Measurements from ENCODE around the gene SCGB2A2. TPM values are rescaled to one million over a fixed set of nuclear protein-coding genes. Genes with fewer than 3 reads are reported as not detected.

The SCGB2A2 gene
- total and polyA plus RNA-seq, 10 of the 15 experiments (the other 5 are each of a cell fraction or from before 2014, with no cell fraction given) = not detected

DNA sequence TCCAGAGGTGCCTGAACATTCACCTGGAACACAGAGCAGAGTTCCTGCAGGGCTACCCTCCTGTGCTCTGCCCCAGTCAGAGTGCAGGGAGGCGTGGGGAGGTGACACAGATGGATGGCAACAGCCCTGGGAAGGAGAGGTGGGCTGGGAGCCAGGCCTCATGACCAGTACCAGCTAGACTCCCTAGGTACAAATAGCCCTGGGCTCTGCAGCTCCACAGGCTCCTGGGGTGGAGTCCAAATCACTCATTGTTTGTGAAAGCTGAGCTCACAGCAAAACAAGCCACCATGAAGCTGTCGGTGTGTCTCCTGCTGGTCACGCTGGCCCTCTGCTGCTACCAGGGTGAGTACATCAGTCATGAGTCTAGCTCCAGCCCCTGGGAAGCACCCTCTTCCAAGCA, 27.9 kb upstream of the SCGB2A2 start, which contains the start of gene SCGB1D2 (continued):
- TF ChIP-seq NKRF (conservative IDR thresholded peaks at IDR 0.05) (no peak), YY1 (IDR thresholded peaks at IDR 0.05; ENCODE audit: low read depth, low read length) (no peak)
- TF ChIP-seq, protein P1, sequence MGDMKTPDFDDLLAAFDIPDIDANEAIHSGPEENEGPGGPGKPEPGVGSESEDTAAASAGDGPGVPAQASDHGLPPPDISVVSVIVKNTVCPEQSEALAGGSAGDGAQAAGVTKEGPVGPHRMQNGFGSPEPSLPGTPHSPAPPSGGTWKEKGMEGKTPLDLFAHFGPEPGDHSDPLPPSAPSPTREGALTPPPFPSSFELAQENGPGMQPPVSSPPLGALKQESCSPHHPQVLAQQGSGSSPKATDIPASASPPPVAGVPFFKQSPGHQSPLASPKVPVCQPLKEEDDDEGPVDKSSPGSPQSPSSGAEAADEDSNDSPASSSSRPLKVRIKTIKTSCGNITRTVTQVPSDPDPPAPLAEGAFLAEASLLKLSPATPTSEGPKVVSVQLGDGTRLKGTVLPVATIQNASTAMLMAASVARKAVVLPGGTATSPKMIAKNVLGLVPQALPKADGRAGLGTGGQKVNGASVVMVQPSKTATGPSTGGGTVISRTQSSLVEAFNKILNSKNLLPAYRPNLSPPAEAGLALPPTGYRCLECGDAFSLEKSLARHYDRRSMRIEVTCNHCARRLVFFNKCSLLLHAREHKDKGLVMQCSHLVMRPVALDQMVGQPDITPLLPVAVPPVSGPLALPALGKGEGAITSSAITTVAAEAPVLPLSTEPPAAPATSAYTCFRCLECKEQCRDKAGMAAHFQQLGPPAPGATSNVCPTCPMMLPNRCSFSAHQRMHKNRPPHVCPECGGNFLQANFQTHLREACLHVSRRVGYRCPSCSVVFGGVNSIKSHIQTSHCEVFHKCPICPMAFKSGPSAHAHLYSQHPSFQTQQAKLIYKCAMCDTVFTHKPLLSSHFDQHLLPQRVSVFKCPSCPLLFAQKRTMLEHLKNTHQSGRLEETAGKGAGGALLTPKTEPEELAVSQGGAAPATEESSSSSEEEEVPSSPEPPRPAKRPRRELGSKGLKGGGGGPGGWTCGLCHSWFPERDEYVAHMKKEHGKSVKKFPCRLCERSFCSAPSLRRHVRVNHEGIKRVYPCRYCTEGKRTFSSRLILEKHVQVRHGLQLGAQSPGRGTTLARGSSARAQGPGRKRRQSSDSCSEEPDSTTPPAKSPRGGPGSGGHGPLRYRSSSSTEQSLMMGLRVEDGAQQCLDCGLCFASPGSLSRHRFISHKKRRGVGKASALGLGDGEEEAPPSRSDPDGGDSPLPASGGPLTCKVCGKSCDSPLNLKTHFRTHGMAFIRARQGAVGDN (IDR thresholded peaks at IDR 0.05) = no peak

DNA sequence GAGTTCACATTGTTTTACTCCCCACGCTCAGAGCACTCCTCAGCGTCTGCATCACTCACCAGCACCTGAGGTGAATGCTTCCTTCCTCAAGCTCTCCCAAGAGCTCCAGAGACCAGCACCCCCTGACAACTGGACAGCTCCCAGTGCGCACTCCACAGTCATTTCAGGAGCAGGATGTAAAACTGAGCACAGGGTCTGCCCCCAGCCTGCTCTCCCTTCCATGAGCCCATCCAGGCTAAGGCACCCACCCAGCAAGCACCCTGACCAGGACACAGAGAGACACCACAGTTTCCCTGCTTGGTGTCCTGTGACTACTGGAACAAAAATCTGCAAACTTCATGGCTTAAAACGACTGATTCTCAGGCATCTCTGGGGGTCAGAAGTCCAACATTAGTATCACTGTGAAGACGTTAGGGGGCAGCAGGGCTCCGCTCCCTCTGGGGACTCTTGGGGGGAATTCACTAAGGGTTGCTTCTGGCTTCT, 24.6 kb upstream of the SCGB2A2 start:
- Histone ChIP-seq H3K27ac (ENCODE audit: control insufficient read depth, insufficient read depth) (no peak overlapping the region), H3K79me2 (ENCODE audit: control insufficient read depth, insufficient read depth, low read length) (no peaks in the 10 kb centered on the region), H3K27me3 (replicated peaks in 1 of 2; ENCODE audit: control insufficient read depth in 2 of 2, insufficient read depth in 2 of 2, low read length in 1 of 2) (no peaks in the 10 kb centered on the region; a peak in 2 of 4 replicates), H2AFZ (ENCODE audit: control insufficient read depth, low read depth, low read length) (no peak overlapping the region), H3K4me1 (ENCODE audit: control insufficient read depth, insufficient read depth, low read length) (no peaks in the 10 kb centered on the region), H3K36me3 (ENCODE audit: control insufficient read depth in 2 of 2, insufficient read depth in 2 of 2, low read length in 1 of 2) (no peaks in the 10 kb centered on the region), H3K9me3 (replicated peaks; ENCODE audit: control insufficient read depth, insufficient read depth, low read length) (no peaks in the 10 kb centered on the region; the same call in 2 of the 3 replicates), H3K4me3 (no peak overlapping the region), H3K4me2 (ENCODE audit: control insufficient read depth, insufficient read depth) (no peak overlapping the region), H3K9ac (ENCODE audit: control insufficient read depth, insufficient read depth, low read length) (no peak overlapping the region), H4K20me1 (ENCODE audit: control insufficient read depth, insufficient read depth) (no peaks in the 10 kb centered on the region)
- SMC1A ChIA-PET (ENCODE audit: uncharacterized antibody, unreplicated experiment) = no interaction called here
- in situ Hi-C loops (cut with MboI) = no loop called here
- DNase-seq (ENCODE audit: low read depth, low spot score) (no peak), FAIRE-seq (no peak), ATAC-seq (peak; percentile 82)
- CTCF ChIA-PET = interaction anchor here (1.4 kb wide), 1 partner anchor 69 kb away, joined by 3 read pairs; no protein-coding TSS in a partner anchor
- 5% methylated on average over 6 of the region's 6 CpGs for WGBS (ENCODE audit: insufficient coverage, insufficient replicate concordance, low lambda C conversion rate, missing lambda C conversion rate)
- POLR2A ChIA-PET = no interaction called here
- intact Hi-C loops (cut with micrococcal nuclease; ENCODE audit: unreplicated experiment) = loop anchor here (1.0 kb wide), 2 partner anchors 66 to 133 kb away; no protein-coding TSS in a partner anchor
- BruUV-seq (replicated peaks) = no TSS peak
- RAD21 ChIA-PET (ENCODE audit: unreplicated experiment) = no interaction called here
- TF ChIP-seq SMC3 (IDR thresholded peaks at IDR 0.05; ENCODE audit: borderline replicate concordance, low read length) = peak; percentile 13; the same call in 1 of the 2 replicates
- peak; percentile 44; the same call in 1 of the 2 replicates for TF ChIP-seq RAD21 (IDR thresholded peaks at IDR 0.05; ENCODE audit: insufficient read depth, low read depth, low read length)
- TF ChIP-seq, protein P2, sequence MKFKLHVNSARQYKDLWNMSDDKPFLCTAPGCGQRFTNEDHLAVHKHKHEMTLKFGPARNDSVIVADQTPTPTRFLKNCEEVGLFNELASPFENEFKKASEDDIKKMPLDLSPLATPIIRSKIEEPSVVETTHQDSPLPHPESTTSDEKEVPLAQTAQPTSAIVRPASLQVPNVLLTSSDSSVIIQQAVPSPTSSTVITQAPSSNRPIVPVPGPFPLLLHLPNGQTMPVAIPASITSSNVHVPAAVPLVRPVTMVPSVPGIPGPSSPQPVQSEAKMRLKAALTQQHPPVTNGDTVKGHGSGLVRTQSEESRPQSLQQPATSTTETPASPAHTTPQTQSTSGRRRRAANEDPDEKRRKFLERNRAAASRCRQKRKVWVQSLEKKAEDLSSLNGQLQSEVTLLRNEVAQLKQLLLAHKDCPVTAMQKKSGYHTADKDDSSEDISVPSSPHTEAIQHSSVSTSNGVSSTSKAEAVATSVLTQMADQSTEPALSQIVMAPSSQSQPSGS (IDR thresholded peaks at IDR 0.05; ENCODE audit: low read length) = no peak
- TF ChIP-seq CTCF (IDR thresholded peaks at IDR 0.05 in 2 of 3, conservative IDR thresholded peaks at IDR 0.05 in 1 of 3; ENCODE audit: control insufficient read depth in 2 of 3, extremely low read depth in 1 of 3, insufficient read depth in 1 of 3, low read depth in 3 of 3, low read length in 3 of 3) = peak; percentile 38 to 42 (median 38); a peak in 5 of 6 replicates
- TF ChIP-seq JUND (IDR thresholded peaks at IDR 0.05; ENCODE audit: low read depth, low read length) = peak; percentile 60; the same call in 1 of the 2 replicates
